SH-SY5Y (cell line): ENCODE results near the gene ROR2.

Source experiments
- GATA2 ChIP-seq: IDR thresholded peaks from 2 replicates; pipeline ENCODE4 v1.6.1; 2011; ENCODE audit warnings: mild to moderate bottlenecking, low read depth, low read length
- GATA3 ChIP-seq: IDR thresholded peaks from 2 replicates; pipeline ENCODE4 v1.6.1; 2011; ENCODE audit warnings: low read depth, mild to moderate bottlenecking, low read length, moderate library complexity

Gene ROR2

DNA sequence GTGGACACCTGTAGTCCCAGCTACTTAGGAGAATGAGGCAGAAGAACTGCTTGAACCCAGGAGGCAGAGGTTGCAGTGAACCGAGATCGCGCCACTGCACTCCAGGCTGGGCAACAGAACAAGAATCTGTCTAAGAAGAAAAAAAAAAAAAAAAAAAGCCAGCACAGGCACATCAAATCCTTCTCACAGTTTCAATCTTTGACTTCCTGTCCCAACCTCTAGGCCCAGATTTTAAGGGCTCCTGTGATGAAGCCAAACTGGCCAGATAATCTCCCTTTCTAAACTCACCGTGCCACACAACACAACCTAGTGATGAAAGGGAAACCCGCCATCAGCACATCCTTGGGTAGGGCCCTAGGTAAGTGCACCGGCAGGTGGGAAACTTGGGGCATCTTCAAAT is 58.1 kb downstream of the ROR2 start:
- TF ChIP-seq GATA2 (no peak), GATA3 (no peak)

DNA sequence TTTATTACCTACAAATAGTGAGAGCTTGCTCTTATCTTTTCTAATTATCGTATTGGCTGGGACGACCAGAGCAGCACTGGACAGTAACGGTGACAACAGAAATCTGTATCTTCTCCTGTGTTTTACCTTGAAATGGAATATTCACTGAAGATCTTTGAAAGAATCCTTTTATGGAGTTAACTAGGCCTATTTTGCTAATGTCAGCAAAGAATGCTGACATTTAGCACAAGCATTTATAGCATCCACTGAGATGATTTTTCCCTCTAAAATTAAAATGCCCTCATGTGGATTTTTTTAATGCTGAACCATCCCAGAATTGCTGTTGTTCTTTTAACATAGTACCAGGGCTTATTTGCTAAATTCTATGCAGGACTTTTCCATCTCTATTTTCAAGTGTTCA is 59.4 kb downstream of the ROR2 start:
- TF ChIP-seq GATA3 (no peak), GATA2 (no peak)

DNA sequence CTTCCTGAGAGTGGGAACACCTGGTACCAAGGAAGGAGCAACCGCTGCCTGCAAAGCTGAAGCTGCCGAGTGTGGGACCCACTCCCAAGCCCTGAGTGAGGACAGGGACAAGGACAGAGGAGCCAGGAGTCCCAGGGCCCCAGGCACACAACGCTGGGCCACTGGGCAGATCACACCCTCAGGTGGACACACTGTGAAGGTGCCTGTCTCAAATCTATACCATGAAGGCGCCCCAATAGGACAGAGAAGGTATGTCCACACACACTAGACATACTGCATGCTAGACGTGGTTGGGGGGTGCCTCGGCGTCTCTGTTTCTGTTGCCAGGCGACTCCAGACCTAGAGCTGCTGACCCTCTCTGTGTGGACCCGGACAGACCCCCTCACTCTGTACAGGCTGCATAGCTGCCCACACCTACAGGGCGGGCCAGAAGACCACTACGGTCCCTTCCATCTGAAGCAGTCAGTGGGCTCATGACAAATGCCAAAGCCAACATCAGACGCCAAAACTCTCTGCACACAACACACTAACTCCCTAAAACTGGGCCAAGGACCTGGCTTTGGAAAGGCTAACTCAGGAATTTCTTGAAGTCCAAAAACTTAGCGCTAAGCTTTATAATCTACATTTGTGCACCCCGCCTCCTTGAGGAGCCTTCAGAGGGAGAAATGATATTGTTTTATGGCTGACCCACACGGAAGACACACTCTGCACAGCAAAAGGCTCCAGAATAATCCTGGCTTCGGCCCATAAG is 60.7 kb downstream of the ROR2 start:
- TF ChIP-seq GATA2: no peak

DNA sequence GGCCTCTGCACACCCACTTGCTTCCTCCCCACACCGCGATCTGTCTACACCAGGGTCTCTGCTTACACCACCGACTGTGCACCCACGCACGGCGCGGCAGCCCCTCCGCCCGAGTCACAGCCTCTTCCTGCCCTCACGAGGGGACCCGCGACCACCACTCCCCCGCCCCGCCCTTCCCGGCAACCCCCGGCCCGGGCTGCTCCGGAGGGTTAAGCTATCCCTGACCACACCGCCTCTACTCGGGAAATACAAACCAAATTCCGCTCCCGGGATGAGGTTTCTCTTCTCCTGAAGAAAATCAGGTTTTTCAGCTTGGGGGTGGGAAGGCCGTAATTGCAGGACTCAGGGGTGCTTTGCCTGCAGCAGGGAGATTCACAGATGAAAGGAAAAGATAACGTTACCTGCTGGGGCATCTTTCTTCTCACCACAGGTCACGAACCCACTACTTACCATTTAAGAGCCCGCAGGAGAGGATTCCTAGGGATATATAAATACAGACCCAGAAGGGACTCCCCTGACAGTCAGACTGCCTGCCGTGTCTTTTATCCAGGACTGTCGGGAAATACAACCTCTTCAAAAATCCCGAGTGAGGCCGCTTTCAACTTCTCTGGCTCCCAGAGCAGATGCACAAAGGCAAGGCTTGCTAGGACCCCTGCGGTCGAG is 63.5 kb downstream of the ROR2 start:
- TF ChIP-seq GATA2 (no peak), GATA3 (no peak)

DNA sequence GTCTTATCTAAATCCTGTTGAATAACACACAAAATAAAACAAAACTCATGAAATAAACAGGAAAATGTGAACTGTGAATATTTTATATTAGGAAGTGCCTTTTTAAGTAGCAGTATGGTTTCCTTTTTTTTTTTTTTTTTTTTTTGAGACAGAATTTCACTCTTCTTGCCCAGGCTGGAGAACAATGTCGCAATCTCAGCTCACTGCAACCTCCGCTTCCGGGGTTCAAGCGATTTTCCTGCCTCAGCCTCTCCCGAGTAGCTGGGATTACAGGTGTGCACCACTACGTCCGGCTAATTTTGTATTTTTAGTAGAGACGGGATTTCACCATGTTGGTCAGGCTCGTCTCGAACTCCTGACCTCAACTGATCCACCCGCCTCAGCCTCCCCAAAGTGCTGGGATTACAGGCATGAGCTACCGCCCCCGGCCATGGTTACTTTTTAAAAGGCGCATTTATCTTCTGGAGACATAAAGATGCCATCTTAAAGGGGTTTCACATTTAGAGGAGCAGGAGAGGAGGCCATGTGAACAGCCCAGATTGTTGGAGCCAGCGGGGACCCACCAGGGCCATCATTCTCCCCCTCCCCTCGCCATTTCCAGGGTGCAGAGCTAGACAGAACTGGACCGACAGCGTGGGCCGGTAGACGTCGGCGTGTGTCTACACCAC is 64.1 kb downstream of the ROR2 start:
- TF ChIP-seq GATA2 (no peak), GATA3 (no peak)

DNA sequence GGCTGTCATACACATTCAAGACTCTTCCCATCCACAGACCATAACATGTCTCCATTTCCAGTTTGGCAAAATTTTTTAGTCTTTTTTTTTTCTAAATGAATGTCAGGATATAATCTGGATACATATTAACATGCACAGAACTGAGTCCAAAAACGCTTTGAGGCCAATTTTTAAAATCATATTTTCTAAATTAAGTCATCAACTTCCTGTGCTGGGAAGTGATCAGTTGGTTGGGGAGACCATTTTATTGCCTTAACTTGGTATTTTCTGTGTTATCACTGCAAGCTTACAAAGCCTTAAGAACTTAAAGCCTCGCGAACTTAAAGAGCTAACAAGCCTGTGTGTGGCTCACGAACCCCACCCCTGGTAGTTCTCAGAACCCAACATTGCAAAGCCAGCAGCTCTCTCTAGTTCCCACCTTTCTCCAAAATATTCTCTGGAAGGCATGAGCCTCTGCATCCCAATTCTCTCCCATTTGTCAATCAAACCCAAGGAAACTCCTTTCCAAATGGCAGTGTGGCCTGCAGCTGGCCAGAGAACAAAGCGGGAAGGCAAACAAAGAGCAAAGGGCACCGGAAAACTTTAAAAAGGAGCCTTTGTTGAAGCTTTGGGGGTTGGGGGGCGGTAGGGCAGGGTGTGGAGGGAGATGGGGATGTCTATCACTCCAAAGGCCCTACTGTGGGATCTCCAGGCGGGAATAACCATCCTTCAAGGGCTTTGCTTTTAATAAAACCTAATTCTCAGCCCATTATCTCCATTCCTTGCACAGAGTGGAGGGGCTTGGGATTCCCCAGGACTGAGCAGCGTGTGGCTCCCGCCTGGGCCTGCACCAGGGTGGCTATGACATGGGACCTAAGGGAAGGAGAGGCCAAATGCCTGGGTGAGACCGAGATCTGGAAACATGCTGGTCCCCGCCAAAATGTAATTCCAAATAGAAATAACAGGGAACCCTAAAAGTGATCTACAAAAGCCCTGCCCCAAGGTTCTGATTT is 65.0 kb downstream of the ROR2 start:
- TF ChIP-seq GATA2: no peak
- no peak for TF ChIP-seq GATA3

DNA sequence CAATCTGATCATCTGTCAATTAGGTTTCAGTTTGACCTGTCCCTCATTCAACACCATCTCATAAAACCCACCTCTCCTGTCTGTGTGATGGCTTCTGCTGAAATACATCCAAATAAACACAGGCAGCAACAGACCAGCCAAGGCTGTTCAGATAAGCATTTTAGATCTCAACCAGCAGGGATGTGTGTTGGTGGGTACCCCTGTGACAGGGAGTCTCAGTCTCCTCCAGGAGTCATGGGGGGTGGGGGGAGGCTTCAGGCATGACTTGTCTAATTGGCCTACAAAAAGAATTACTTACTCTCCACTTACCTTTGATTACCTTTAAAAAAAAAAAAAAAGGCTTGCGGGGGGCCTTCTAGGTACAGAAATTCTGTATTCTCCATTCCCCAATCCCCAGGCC is 65.9 kb downstream of the ROR2 start:
- no peak for TF ChIP-seq GATA3
- 0 out of 2 replicates have a peak, but pooled peaks have one; percentile 6 for TF ChIP-seq GATA2

DNA sequence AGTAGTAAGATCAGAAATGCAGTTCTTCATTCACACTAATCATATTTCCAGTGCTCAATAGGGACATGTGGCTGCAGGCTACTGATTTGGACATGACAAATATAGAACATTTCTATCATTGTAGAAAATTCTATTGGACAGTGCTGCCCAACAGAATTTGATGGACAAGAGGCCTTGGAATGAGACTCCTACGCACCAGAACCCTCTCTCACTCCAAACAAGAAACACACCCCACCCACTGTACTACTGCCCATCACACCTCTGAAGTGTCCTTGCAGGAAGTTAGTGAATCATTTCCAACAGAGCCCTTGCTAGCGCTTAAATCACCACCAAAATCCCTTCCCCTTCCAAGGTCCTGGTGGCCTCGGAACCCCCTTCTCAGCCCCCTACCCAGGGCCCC is 66.5 kb downstream of the ROR2 start:
- TF ChIP-seq GATA2 (no peak), GATA3 (no peak)

DNA sequence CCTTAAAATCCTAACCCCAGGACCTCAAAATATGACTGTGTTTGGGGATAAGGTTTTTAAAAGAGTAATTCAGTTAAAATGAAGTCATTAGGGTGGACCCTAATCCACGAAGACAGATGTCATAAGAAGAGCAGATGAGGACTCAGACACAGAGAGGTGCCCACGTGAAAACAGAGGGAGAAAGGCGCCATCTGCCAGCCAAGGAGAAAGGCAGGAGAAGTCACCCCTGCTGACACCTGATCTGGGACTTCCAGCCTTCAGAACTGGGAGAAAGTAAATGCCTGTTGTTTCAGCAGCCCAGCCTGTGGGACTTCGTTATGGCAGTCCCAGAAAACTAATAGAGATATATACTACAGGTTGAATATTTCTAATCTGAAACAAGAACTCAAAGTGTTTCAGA is 67.4 kb downstream of the ROR2 start:
- no peak for TF ChIP-seq GATA3
- no peak for TF ChIP-seq GATA2

DNA sequence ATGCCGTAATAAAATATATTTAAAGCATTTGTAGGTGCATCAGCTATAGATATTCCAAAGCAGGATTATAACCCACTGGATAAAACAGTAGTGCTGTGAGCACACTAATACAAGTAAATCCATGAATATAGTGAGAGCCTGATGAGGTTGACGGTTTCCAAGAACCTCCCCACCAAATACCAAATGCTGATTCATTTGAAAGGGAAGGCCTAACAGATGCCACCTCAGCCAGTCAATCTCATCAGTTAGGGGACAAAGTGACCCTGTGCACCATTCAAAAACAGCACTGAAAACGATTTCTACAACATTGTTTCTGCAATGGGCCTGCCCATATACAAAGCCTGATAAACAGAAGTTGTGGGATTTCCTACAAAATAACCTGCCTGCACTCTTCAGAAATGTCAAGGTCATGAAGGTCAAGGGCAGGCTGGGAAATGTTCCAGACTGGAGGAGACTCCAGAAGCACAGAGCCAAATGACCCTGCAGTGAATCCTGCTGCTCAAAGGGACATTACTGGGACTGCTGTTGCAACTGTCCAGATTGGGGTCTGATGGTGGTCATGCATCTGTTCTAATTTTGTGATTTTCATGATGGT is 69.6 kb downstream of the ROR2 start:
- TF ChIP-seq GATA3 (no peak), GATA2 (no peak)

DNA sequence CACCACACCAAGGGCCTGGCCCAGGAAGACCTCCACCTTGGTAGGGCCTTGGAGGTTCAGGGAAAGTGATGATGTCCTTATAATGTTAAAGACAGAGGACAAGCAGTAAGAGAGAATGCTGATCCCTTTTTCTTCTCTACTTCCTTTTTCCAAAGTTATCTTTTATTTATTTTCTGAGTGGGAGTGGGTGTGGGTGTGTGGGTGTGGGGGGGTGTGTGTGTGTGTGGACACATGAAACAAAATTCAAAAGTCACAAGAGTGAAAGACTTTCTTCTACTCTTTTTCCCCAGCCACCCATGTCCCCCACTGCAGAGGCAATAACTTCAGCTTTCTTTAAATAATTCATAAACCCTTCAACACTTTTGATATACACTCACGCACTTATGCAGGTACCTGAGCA is 70.8 kb downstream of the ROR2 start:
- TF ChIP-seq GATA3 (no peak), GATA2 (no peak)

DNA sequence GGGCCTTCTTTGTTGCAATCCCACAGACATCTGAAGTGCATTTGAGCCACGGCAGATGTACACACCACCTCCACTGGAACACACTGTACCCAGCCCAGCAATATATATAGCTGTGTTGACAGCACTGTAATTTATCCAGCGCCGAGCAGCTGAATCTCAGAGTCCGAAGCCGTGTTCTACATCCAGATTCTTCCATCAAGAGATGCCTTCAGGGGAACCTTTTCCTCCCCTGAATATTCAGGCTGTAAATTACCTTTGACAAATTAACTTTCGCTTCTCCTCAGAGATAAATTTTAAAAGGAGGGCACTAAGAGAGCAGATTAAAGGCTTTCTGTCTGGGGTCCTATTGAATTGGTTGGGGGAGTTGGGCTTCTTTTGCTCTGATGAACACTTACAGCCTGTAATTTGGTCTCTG is 76.4 kb downstream of the ROR2 start:
- TF ChIP-seq GATA2 (no peak), GATA3 (no peak)

DNA sequence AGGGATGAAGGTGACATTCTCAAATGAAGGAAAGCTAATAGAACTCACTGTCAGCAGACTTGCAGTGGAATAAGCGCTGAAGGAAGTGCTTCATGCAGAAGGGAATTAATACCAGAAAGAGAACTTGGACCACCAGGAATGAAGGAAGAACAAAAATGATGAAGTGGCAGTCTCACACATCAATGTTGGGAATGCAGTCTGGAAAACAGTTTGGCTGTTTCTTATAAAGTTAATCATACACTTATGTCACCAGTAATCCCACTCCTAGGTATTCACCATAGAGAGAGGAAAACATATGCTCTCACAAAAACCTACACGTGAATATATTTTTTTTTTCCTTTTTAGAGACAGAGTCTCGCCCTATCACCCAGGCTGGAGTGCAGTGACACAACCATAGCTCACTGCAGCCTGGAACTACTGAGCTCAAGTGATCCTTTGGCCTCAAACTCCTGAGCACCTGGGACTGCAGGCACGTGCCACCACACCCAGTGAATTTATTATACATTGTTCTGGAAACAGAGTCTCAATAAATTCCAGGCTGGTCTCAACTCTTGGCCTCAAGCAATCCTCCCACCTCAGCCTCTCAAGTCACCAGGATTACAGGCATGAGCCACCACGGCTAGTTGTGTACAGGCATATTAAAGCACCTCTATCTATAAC is 81.2 kb downstream of the ROR2 start:
- TF ChIP-seq GATA3 (no peak), GATA2 (no peak)

DNA sequence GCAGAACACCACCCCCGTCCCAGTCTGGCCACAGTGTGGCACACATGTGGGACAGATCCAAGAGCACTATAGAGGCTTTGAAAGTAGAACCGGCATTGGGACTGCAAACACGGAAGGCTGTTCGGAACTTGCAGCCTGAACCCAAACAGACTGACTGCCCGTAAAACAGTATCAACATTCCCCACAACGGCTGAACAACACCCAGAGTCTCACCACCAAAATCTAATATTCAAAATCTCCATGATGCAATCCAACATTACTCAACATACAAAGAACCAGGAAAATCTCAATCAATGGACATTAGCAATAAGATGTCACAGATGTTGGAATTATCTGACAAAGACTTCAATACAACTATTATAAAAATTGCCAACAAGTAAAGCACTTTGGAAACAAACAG is 82.3 kb downstream of the ROR2 start:
- TF ChIP-seq GATA2 (no peak), GATA3 (no peak)
